NCI-H2029 treated with DMSO at 0.1 percent for 48 hours (cell line): Measurements from ENCODE around the gene LSP1.

Source experiments
- DNase-seq: peaks from one replicate; lab custom pipeline; 2025; lab: John Stamatoyannopoulos, UW

Gene LSP1

GRCh38 chr11:1889941-1890855, 37.3 kb downstream of the LSP1 start:
- no peak for DNase-seq

DNA sequence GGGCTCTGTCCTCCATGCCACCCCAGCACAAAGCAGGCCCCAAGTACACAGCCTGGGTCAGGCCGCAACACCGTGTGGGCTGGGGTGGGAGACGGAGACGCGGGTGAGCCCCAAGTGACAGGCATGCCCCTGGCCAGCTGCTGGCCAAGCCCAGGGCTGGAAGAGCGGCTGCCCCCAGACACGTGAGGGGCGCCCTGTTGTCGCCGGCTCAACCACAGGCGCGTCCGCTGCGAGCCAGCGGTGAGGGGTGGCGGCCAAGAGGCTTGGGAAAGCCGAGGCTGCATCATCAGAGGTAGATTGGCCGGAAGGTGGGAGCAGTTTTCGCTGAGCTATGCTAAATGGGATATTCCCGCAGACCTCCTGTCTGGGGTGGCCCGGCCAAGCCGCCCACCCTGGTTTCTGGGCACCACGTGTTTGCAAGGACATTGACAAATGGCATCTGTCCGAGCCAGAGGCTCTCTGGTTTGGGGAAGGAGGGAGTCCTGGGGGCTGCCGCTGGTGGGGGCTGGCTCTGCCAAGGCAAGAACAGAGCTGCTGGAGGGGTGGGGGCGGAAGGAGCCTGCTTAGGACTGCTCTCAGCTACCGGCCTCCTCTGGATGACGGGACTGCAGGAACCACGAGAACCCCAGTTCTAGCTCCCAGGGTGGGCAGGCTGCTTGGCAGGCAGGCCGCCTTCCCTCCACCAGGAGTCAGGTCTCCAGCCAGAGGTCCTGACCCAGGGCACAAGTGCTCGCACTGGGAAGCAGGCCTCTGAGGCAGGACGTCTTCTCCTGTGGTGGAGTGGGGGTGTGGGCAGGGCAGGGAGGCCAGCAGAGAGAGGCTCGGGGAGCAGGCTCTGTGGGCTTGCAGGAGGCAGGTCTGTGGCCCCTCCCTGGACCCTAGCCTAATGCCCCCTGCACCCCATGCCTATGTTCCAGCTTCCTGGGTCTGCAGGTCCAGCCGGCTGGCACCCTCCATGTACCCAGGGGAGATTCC, 38.3 kb downstream of the LSP1 start:
- DNase-seq, result no peak

DNA sequence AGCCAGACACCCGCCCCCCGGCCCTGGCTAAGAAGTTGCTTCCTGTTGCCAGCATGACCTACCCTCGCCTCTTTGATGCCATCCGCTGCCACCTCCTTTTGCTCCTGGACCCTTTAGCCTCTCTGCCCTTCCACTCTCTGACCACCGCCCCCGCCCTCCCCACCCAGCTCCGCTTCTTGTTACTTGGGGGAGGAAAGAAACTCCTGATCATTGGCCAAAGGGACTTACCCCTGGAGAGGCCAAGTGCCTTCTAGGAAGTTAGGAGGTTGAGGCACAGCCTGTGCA, 38.9 kb downstream of the LSP1 start, which contains the start of gene PRR33:
PRR33 (minus strand) TSS at position 65 of the 285 bp plus-strand sequence. CDS start 1,311 bp downstream, outside the sequence.
- DNase-seq, result no peak

DNA sequence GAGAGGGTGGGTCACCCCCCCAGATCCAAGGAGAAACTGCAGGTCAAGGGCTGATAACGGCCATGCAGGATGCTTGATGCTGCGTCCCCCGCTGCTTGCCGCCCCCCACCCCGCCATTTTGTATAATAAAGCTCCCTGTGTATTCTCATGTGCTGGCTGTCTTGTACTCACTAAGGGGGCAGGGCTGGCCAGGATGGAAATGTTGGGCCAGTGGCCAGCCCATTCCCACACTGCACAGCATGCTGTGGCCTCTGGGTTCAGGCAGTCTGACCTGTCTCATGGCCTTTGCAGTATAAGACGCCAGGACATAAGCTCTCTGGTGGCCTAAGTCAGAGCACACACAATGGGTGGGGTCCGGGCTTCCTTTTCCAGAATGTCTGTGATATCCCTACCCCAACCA, 39.2 kb downstream of the LSP1 start:
- DNase-seq, result no peak

- no peak for DNase-seq
Observed at GRCh38 chr11:1892558-1892957, 39.7 kb downstream of the LSP1 start.

DNA sequence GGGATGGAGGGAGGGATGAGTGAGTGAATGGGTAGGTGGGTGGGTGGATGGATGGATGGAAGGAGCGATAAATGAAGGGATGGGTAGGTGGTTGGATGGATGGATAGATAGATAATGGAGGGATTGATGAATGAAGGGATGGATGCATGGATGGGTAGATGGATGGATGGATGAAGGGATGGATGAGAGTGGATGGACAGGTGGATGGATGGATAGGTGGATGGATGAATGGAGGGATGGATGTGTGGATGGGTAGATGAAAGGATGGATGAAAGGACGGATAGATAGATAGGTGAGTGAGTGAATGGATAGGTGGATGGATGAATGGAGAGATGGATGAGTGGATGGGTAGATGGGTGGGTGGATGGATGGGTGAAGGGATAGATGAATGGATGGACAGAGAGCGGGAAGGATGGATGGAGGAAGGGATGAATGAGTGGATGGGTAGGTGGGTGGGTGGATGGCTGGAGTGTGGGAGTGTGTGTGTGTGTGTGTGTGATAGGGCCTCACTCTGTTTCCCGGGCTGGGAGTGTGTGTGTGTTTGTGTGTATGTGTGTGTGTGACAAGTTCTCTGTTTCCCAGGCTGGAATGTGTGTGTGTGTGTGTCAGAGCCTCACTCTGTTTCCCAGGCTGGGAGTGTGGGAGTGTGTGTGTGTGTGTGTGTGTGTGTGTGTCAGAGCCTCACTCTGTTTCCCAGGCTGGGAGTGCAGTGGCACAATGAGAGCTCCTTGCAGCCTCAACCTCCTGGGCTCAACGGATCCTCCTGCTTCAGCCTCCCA, 40.9 kb downstream of the LSP1 start:
- DNase-seq, result no peak

DNA sequence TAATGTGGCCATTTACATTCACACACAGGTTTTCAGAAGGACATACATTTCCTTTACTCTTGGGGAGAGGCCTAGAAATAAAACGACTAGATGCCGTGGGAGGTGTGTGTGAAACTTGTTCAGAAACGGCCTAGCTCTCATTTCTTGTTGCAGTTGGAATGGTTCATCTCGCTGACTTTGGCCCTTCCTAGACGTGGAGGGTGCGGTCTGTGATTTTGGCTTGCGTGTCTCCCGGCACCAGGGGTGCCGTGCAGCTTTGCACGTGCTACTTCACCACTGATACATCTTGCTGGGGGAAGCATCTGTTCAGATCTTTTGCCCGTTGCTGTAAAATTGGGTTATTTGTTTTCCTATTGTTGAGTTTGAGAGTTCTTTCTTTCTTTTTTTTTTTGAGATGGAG, 41.9 kb downstream of the LSP1 start:
- DNase-seq, result no peak

DNA sequence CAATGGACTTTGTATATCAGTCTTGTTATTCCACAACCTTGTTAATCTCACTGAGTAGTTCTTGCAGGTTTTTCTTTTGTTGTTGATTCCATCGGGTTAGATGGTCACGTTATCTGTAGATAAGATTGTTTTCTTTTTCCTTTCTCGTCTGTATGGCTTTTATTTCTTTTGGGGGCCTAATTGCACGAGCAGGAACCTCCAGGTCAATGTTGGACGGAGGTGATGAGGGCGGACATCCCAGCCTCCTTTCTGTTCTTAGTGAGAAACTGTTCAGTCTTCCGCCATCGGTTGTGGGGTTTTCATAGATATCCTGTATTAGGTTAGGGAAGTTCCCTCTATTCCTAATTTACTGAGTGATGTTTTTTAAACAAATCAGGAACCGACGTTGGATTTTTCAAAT, 43.6 kb downstream of the LSP1 start:
- DNase-seq, result no peak

DNA sequence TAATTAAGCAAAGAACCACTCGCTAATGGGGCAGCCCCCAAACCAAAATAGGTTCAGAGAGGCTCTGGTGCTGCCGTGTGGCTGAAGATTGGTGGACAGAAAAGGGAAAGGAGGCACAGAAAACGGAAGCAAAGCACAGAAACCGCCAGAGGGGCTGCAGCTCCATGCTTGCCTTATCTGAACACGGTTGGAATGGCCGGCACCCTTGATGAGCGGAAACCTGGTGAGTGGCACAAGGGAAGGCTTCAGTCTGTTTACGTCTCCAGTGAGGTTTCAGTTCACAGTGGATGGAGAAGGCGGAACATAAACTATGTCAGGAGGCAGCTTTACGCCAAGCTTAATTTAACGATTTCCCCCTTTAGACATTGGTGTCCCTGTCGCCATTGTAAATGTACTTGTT, 44.0 kb downstream of the LSP1 start:
- no peak for DNase-seq

GRCh38 chr11:1899090-1899489, 46.2 kb downstream of the LSP1 start:
- DNase-seq, result no peak

DNA sequence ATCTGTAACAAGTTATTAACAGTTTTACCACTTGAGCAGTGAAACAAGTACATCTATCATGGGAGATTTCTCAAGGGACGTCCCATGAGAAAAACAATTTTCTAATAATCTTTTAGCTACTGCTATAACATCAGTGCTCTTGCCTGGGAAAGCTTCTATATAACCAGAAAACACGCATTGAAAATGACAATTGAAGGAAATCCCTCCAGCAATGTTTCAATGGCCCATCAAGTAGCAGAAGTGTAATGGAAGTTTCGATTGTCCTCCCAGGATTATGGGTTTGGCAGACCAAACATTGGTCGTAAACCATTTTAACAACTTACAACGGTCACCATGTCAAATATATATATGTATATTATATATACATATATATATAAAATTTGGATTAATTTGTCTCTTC, 46.8 kb downstream of the LSP1 start:
- no peak for DNase-seq

GRCh38 chr11:1906181-1906580, 53.3 kb downstream of the LSP1 start:
- DNase-seq, result no peak

DNA sequence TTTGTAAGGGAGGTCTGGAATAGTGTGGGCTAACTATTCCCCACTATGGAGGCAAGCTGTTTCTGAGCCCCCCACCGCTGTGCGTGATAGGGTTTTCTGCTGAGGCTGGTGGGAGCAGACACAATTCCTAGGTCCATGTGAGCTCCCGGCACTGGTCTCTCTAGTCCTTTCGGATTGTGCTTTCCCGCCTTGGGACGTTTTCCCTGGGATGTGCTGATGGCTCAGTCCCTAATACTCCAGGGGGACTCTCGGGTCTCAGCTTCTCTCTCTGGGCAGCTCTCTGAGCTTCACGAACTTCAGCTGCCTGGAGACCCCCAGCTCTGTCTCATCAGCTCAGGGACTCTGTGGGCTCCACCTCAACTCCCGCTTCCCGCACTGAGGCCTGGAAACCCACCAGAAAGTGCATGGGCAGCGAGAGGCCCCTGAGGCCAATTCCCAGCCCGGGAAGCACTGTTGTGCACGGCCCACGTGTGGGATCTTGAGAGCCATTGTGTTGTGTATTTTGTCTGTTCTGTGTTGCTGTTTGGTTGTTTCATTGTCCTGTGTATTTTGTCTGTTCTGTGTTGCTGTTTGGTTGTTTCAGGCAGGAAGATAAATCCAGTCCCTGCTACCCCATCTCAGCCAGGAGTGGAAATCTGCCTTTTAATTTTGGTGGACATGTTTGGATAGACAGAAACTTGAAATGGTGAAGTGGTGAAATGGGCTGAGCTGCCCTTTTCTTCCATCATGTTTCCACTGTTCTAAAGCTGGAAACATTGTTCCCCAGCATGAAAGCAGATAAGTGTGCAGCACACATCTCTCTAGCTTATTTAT, 53.9 kb downstream of the LSP1 start:
- no peak for DNase-seq

GRCh38 chr11:1908618-1909017, 55.7 kb downstream of the LSP1 start:
- DNase-seq, result no peak

DNA sequence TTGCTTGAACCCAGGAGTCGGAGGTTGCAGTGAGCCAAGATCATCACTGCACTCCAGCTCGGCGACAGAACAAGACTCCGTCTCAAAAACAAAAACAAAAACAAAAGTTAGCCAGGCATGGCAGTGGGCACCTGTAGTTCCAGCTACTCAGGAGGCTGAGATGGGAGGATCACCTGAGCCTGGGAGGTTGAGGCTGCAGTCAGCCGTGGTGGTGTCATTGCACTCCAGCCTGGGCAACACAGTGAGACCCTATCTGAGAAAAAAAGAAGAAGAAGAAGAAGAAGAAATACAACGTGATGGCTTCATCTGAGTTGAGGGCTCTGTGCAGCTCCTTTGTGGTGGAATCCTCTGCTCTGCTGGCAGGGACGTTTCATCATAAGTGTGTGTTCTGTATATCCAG, 56.6 kb downstream of the LSP1 start:
- no peak for DNase-seq

DNA sequence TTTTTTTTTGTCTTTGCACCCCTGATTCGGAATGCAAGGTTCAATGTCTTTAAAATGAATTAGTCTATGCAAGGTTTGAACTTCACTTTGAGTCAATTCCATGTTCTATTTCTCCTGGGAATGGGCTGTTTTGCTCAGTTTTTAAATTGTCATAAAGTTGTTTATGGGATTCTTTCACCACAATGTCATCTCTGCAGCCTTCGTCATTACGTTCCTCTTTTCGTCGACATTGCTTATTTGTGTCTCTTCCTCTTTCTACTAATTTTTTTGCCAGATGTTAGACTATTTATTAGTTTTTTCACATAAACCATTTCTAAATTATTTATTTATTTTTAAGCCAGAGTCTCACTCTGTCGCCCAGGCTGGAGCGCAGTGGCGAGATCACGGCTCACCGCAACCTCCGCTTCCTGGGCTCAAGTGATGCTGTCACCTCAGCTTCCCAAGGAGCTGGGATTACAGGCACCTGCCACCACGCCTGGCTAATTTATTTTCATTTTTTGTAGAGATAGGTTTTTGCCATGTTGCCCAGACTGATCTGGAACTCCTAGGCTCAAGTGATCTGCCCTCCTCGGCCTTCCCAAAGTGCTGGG, 59.5 kb downstream of the LSP1 start:
- DNase-seq, result no peak

DNA sequence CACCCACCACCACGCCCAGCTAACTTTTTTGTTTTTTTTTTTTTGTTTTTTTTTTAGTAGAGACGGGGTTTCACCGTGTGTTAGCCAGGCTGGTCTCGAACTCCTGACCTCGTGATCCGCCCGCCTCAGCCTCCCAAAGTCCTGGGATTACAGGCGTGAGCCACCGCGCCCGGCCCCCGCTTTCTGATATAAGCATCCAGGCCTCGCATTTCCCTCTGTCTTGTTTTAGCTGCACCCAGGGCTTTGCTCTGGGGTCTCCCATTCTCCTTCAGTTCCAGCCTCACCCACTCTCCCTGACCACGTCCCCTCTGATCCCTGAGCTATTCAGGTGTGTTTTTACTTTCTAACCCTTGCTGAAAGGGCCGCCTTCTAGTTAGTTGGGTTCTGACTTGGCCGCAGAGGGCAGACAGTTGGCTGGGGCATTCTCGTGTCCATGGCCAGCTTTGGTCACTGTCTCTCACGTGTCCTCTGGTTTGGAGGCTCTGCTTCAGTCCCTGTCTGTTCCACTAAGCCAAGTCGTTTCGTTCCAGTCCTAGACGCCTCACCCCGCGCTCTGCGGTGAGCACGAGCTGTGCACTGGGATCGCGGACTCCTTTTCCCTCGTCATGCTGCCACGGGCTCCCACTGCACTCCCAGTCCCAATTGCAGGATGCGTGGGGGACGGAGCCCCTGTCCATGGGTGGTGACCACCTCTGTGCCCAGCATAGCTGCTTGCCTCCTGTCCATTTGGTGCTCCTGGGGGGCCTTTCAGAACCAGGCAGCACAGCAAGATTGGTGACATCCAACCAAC, 60.6 kb downstream of the LSP1 start:
- no peak for DNase-seq

DNA sequence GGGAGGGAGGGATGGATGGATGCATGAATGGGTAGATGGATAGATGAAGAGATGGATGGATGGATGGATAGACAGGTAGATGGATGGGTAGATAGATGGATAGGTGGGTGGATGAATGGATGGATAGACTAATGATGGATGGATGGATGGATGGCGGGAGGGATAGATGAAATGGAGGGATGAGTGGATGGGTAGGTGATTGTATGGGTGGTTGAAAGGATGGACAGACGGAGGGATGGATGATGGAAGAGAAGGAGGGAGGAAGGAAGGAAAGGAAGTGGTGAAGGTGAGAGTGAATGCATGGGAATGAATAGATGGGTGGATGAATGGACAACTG, 62.9 kb downstream of the LSP1 start:
- no peak for DNase-seq

- no peak for DNase-seq
Observed at GRCh38 chr11:1916132-1916985, 63.5 kb downstream of the LSP1 start.
